HG03025 (cell line): ENCODE results near the gene NR6A1.
A peak's percentile ranks its signal among the peaks of the same experiment; 100 is the strongest.

Experiments
- ATAC-seq: cut with Tn5 transposase; IDR thresholded peaks from one replicate; pipeline ENCODE4 v1.9.1; 2021; ENCODE audit warnings: mild to moderate bottlenecking, moderate library complexity; ENCODE audit not compliant: unreplicated experiment, low FRiP score

The NR6A1 gene

DNA sequence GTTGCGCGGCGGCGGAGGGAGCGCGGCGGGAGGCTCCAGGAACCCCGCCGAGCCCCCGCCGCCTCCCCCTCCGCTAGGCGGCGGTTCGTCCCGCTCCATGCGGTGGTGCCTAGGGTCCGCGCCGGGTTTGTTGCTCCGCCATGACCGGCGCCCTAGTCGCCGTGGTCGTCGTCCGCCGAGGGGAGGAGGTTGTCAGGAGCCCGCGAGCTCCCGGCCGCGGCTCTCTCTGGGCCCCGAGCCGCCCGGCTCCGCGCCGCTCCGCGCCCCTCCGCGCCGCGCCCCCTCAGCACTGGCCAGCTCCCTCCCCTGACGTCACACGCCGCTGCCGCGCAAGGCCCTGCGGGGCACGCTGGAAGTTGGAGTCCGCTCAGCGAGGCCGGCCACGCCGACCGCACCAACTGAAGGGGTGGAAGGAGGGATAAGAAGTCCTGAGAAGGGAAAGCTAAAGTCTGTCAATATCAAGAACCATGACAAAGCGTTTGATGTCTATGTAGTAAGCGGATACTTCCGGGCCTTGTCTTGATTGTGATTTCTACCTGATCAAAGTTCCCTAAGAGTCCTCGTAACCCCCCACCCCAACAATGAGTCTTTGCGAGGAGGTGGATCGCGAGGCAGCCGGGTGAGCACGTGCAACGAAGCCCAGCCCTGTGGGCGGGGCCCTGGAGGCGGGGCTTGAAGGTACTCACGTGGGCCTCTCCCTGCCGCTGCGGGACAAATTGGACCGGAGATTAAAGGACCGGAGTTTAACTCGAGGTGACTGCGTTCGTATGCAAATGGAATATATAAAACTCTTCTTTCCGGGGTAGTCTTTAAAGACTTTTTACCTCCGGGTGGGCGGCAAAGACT, at the start of gene NR6A1:
Gene NR6A1 (minus strand): TSS at position 291 of the 846 bp plus-strand sequence.
- ATAC-seq = peak; percentile 82

DNA sequence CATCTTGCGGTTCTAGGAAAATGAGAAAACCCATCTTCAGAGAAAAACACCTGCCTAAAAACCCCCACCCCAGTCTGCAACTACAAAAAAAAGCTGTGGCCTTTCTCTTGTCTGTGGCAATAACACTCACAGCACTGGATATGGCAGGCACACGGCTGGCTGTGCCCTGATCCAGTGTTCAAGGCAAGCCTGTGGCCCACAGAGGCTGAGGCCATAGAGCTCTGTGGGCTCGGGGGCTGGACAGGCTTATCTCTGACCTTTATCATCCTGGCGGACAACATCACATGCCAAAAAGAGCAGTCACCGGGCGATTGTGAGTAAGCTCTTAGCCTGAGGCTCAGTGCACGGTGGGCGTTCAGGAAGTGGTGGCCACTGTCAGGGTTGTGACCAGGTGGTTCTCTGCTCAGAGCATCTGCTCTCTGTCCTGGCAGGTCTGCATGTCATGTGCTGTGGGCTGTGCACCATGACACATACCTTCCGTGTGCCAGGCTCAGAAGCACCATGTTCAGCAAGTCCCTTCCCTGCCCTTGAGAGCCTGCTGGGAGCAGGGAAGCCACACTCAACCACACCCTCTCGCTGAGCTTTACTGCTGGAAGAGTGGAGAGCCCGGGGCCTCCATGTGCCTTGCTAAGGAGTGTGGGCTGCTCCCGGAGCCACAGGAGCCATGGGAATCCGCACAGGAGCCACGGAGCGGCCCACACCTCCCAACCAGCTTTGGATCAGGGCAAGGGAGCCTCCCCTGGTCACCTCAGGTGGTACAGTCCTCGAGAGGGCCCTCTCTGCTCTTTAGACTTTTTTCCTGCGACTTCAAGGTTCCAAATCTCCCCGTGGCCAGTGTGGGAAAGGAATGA, 47.5 kb upstream of the NR6A1 start:
- ATAC-seq = no peak

DNA sequence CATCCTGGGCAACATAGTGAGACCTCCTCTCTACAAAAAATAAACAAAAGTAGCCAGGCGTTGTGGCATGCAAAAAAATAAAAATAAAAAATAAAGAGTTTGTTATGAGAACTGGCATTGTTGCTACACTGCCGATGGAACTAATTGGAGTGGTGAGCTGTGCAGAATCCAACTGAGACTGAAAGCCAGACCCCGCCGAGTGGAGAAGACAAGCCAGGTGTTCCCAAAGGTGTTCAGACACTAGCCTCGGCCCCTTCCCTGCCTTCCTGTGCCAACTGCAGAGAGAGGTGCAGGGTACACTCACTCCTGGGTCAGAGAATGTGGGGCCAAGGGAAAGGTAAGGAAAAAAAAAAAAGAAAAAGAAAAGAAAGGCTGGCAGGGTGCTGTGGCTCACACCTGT, 44.5 kb upstream of the NR6A1 start:
- no peak for ATAC-seq

DNA sequence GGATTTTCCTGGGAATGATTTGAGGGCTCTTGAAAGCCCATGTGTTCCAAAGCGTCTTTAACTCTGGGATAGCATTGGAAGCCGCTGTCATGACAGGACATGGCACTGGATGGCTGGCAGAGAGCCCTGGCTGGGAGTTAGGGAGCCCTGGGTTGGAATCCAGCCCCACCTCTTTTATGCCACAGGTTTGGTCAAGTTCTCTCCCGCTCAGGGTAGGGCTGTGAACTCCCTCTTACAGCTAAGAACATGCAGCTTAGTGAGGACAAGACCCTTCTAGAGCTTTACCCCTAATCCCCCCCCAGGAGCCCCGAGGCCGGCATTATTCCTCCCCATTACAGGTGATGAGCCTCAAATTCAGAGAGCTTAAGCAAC, 43.0 kb upstream of the NR6A1 start:
- no peak for ATAC-seq

DNA sequence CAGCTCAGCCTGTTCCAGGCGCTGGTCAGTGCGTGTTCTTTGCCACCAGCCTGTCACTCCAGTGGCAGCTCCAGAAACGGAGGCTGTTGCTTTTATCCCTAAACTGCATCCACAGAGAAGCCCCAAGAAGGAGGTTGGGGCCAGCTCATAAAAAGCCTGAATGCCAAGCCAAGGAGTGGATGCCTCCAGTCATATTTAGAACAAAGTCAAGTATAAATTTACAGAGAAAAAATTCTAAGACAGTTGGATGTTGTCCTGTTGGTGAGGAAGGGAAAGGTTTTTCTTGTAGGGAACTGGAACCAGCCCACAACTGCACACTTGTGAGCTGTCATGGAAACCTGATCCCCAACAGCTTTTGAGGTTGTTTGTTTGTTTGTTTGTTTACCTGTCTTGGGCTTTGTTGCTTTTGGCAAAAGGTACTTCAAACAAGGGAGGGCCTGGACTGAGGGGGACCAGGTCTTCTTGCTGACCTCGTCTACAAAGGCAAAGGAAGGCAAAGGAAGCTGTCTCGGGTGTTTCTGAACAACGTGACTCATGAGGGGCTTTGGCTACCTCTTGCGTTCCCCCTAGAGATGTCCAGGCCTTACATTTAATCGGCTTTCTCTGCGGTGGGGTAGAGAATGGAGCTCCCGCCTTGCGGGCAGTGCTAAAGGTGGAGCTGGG, 42.5 kb upstream of the NR6A1 start:
- no peak for ATAC-seq

DNA sequence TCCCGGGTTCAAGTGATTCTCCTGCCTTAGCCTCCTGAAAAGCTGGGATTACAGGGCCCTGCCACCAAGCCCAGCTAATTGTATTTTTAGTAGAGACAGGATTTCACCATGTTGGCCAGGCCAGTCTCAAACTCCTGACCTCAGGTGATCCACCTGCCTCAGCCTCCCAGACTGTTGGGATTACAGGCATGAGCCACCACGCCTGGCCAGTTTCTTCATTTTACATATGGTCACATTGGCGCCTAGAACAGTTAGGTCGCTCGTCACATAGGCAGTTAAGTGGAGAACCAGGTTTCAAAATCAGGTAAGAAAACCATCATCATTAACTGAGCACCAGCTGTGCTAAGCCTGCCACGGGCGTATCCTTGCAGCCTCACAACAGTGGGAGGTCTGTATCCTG, 41.9 kb upstream of the NR6A1 start:
- no peak for ATAC-seq

DNA sequence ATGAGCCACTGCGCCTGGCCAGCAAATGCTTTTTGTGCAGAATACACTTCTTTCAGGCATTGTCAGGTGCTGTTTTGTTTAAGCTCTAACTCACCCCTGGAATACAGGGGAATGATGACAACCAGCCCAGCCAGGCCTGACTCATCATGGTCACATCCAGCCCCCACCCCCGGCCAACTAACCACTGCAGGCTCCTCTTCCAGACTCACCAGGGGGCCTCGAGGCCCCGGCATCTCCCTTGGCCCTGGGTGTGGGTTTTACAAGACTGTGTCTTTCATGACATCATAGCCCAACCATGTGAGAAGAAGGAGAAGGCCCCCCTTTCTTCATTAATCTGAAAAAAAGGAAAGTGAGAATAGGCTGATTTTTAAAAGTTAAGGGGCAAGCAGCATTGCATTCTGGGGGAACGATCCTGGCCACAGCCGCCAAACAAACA, 41.3 kb upstream of the NR6A1 start:
- no peak for ATAC-seq

DNA sequence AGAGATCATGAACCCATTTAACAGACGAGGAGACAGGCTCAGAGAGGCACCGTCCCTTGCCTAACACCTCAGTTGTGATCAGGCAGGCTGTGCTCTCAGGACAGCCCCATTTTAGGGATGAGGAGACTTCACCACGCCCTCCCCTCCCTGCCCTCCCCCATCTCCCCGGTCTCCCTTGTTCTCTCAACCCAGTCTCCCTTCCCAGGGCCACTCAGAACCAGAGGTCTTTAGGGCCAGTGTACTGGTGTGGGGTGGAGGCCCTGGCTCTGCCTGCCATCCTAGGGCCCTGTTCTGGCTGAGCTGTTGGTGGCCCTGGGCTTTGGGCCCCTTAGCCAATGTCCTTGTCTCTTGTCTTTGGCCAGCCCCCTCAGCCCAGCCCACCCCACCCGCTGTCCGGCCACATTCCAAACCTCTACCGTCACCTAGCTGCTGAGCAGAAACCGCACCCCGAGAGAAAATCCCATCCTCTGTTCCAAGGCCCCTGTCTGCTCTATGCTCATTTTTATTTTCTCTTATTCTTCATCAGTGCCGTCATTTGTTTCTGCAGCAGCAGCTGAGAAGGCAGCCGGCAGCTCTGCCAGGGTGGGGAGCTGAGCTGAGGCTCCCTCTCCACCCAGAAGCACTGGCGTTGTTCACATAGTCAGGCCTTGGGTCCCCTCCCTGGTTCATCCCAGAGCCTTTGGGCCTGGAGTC, 39.7 kb upstream of the NR6A1 start:
- no peak for ATAC-seq

DNA sequence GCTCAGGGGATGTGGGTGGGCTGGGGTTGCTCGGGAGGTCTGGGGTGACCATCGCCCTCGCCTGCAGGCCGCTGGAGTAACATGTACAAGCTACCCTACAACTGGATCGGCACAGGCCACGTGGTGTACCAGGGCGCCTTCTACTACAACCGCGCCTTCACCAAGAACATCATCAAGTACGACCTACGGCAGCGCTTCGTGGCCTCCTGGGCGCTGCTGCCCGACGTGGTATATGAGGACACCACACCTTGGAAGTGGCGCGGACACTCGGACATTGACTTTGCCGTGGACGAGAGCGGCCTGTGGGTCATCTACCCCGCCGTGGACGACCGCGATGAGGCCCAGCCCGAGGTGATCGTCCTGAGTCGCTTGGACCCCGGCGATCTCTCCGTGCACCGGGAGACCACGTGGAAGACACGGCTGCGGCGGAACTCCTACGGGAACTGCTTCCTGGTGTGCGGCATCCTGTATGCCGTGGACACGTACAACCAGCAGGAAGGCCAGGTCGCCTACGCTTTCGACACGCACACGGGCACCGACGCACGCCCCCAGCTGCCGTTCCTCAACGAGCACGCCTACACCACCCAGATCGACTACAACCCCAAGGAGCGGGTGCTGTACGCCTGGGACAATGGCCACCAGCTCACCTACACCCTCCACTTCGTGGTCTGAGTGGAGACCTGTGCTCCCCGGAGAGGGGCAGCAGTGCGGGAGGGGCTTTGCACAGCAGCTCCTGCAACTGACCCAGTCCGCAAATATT, 38.8 kb upstream of the NR6A1 start:
- ATAC-seq = no peak

DNA sequence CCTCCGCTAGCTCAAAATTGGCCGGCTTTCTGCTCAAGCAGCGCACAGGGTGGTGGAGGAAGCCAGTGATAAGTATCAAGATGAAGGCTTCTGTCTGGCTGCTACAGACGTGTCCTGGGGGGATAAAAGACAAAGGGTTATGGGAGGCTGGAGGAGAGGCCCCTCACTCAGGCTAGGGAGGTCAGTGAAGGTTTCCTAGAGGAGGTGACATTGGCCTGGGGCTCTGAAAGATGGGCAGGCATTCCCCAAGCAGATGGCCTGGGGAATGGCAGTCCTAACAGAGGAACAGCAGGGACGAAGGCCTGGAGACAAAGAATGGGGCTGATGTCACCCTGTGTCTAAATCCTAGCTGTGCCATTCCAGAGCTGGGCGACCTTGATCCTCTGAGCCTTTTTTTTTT, 38.1 kb upstream of the NR6A1 start:
- no peak for ATAC-seq

DNA sequence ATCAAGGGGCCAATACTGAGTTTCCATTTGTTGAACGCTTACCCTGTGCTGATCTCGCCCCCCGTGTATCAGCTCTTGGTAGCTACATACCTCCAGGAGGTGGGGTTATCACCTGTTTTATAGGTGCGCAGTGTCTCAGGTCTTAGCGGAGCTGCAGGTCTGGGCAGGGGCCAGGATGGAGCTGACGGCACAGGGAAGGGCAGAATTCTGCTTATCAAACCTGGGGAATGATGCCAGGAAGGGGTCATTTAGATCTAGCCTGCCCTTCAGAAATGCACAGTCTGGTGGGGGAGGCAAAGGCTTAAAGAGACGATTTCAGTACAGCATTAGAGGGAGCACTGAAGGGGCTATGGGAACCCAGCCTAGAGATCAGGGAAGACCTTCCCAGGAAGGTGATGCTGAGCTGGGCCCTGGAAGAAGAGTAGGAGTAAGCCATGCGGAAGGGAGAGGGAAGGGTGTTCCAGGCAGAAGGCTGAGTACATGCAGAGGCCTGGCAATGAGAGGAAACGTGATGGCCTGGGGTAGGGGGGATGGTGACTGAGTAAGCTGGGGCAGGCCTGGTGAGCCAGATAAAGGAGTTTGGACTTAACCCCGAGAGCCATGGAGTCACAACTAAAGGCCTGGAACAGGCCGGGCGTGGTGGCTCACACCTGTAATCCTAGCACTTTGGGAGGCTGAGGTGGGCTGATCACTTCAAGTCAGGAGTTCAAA, 37.3 kb upstream of the NR6A1 start:
- ATAC-seq = no peak

DNA sequence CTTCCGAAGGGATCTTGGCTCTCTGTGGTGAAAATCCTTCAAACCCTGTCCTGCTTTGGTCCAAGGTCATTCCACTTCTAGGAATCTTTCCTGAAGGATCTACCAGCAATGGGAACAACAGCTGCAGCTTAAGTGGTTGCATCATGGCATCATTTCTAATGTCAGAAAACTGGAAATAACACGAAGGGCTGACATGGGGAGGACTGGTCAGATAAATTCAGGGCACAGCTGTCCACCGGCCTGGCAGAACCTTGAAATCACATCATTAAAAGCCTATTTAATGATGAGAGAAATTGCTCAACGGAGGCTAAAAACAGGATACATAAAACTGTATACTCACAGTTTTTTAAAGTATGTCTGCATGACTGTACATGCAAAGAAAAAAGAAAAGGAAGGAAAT, 34.1 kb upstream of the NR6A1 start:
- ATAC-seq = no peak

DNA sequence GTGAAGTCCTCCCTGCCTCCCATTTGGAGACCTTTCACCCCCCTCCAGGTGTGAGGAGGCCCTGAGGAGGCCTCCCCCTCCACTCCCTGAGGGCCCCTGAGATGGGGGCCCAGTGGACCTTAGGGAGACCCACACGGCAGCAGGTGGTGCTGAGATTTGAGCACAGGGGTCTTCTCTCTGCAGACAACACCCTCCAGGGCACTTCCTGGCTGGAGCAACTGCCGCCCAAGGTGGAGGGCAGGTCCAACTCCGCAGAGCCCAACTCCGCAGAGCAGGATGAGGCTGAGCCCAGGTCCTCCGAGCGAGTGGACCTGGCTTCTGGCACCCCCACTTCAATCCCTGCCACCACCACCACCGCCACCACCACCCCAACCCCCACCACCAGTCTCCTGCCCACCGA, 32.8 kb upstream of the NR6A1 start:
- no peak for ATAC-seq

DNA sequence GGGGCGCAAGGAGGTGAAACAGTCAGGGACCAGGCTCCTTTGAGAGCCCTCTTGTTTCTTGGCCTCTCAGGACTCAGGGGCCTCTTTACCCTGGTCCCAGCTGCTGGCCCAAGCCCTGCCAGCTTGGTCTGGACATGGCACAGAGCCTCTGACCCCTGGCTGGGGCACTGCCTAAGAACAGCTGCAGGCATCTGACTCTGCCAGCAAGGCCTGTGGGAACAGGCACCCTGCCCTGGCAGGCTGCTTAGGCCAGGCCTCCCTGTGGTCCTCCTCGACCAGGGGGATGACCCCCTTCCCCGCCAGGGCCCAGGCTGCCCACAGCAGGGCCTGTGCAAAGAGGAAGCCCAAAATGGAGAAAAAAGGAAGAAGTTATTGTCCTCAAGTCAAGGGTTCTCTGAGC, 31.3 kb upstream of the NR6A1 start:
- ATAC-seq = no peak

DNA sequence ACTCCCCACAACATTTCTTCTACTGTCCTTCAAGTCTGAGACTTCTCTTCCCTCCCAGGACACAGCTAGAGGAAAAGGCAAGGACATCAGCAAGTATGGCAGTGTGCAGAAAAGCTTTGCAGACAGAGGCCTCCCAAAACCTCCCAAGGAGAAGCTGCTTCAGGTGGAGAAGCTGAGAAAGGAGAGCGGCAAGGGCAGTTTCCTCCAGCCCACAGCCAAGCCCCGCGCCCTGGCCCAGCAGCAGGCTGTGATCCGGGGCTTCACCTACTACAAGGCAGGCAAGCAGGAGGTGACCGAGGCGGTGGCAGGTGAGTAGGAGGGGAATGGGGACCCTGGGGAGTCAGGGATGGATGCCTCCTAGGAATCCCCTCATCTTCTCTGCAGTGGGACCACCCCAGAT, 30.2 kb upstream of the NR6A1 start:
- ATAC-seq = no peak

DNA sequence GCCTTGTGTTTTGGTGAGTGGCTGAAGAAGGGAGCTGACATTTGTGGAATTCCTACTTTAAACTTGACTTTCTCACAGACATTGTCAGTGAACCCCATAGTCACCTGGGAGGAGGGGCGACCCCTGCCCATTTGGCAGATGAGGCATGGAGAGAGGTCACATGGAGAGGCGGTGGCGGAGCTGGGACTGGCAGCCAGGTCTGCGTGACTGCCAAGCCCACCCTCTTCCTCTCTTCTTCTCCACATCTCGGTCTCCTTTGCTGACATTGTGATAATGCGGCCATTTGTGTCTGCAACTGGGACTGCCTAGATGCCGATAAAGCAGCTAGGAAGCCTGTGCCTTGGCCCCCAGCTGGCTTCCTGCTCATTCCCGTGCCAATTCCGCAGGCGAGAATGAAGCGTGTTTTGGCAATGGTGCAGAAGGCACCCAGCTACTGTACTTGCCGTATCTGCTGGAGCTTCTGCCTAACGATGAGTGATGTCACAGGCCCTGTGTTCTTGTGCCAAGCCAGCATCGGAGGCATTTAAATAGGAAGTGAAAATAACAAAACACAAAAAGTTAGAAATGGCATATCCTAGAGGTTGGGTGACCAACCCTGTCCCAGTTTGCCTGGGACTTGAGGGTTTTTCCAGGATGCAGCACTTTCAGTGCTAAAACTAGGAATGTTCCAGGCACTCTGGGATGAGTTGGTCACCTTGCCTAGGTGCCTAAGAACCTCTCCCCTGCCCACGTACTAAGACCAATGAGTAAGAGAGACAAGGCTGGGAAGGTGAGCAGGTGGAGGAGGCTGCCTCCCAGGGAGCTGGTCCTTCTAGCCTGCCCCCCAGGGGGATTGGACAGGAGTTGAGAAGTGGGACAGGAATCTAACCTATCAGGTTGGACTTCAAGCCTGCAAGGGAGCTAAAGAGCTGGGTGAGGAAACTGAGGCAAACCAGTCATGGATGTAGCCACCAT, 29.5 kb upstream of the NR6A1 start:
- no peak for ATAC-seq

DNA sequence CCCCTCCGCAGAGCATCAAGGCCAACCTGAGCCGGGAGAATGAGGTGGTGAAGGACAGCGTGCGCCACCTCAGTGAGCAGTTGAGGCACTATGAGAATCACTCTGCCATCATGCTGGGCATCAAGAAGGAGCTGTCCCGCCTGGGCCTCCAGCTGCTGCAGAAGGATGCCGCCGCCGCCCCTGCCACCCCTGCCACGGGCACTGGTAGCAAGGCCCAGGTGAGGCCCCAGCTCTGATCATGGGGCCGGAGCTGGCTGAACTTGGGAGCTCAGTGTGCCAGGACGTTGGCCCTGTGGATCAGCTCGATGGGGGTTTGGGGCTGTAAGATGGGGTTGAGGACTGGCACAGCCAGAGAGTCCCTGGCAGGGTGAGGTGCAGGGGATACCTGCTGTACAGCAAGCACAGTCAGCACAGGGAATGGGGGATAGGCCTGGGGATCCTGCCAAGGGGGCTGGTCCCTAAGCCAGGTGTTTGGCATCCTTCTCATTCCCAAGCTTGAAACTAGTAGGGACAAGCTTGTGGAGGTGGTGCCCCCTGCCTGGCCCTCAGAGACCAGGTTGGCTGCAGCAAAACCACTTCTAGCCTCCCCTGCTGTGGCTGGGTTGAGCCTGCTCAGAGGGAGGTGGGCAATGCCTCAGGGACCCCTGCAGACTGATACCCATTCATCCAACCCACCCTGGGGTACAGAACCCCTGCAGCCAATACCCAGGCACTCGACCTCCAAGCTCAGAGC, 28.3 kb upstream of the NR6A1 start:
- ATAC-seq = no peak
